ENCODE results near the gene TYR. TPM values are rescaled to one million over a fixed set of nuclear protein-coding genes. Genes with fewer than 3 reads are reported as not detected.
"Not testable (repeated sequence)": the region's sequence is repeated elsewhere in the genome, so short reads cannot be mapped to it uniquely, and the experiment has no call there.

Gene TYR
- total RNA-seq, 3 donors from 2014 or later (not counting 1 experiment from before 2014, with no cell fraction given), result not detected

GRCh38 chr11:89342880-89343572, 165.4 kb downstream of the TYR start:
- H3K36me3 Mint-ChIP-seq; ATAC-seq; H3K4me1 ChIP-seq (ENCODE audit: control insufficient read depth, insufficient read depth, low read length); intact Hi-C loops (cut with micrococcal nuclease); H3K27me3 ChIP-seq (ENCODE audit: control insufficient read depth, insufficient read depth, low read length); H3K9me3 Mint-ChIP-seq; H3K4me1 Mint-ChIP-seq; DNase-seq; H3K9me3 ChIP-seq (ENCODE audit: control insufficient read depth, insufficient read depth, low read length); H3K27ac ChIP-seq (ENCODE audit: low read length); H3K27ac Mint-ChIP-seq; H3K4me3 ChIP-seq (ENCODE audit: low read length); H3K4me3 Mint-ChIP-seq; H3K36me3 ChIP-seq (ENCODE audit: control insufficient read depth, insufficient read depth, low read length); H3K27me3 Mint-ChIP-seq (ENCODE audit: low read depth in 2 of 2): not testable (repeated sequence)
- 82% methylated on average over 1 of the region's 3 CpGs for WGBS (ENCODE audit: insufficient coverage)

Other genes with a start within 250 kb of the TYR start
- not detected for gene GRM5, start 111.9 kb upstream of the TYR start, total RNA-seq

All from natural killer cell (primary cell).